Ramos (cell line): ENCODE measurements around the gene STKLD1.
"Not testable (repeated sequence)": the region's sequence is repeated elsewhere in the genome, so short reads cannot be mapped to it uniquely, and the experiment has no call there.

ENCODE experiments used
- in situ Hi-C: fragments of 300-500 bp; cut with MboI; formaldehyde crosslinking; loops from one replicate; pipeline ENCODE4 v1.14.3; 2022; ENCODE audit warnings: low sequenced_read_pairs; ENCODE audit not compliant: unreplicated experiment

The STKLD1 gene

GRCh38 chr9:133375724-133376654 lies at the start of gene STKLD1, which contains the start of gene SURF4:
Gene STKLD1, plus strand, starts transcription at chr9:133376366. Its CDS starts 108 bp downstream, at chr9:133376474.
Gene SURF4, minus strand, starts transcription at chr9:133376060. Its CDS starts 91 bp downstream, at chr9:133375969.
- in situ Hi-C loops = no loop called here

- in situ Hi-C loops = not testable (repeated sequence)
Measured at GRCh38 chr9:133327021-133327420, 49.1 kb upstream of the STKLD1 start.

- in situ Hi-C loops = no loop called here
Measured at GRCh38 chr9:133327834-133328484, 48.2 kb upstream of the STKLD1 start.

GRCh38 chr9:133329306-133330156 lies 46.6 kb upstream of the STKLD1 start:
- in situ Hi-C loops = not testable (repeated sequence)

- in situ Hi-C loops = no loop called here
Measured at GRCh38 chr9:133331221-133331620, 44.9 kb upstream of the STKLD1 start.

GRCh38 chr9:133331641-133332380 lies 44.4 kb upstream of the STKLD1 start:
- in situ Hi-C loops = no loop called here

- in situ Hi-C loops = no loop called here
Measured at GRCh38 chr9:133332381-133332730, 43.8 kb upstream of the STKLD1 start.

- in situ Hi-C loops = no loop called here
Measured at GRCh38 chr9:133333011-133333410, 43.2 kb upstream of the STKLD1 start.

GRCh38 chr9:133333566-133333965 lies 42.6 kb upstream of the STKLD1 start:
- in situ Hi-C loops = no loop called here

- in situ Hi-C loops = no loop called here
Measured at GRCh38 chr9:133334161-133334560, 42.0 kb upstream of the STKLD1 start.

- in situ Hi-C loops = not testable (repeated sequence)
Measured at GRCh38 chr9:133334888-133335287, 41.3 kb upstream of the STKLD1 start.

- in situ Hi-C loops = no loop called here
Measured at GRCh38 chr9:133335924-133336811, 40.0 kb upstream of the STKLD1 start, which contains the start of gene SURF6. Gene SURF6, minus strand, starts transcription at chr9:133336188. Its CDS starts 56 bp downstream, at chr9:133336132.

- in situ Hi-C loops = no loop called here
Measured at GRCh38 chr9:133339641-133340040, 36.5 kb upstream of the STKLD1 start.

GRCh38 chr9:133340256-133340655 lies 35.9 kb upstream of the STKLD1 start:
- in situ Hi-C loops = no loop called here

- in situ Hi-C loops = no loop called here
Measured at GRCh38 chr9:133340916-133341315, 35.2 kb upstream of the STKLD1 start.

- in situ Hi-C loops = no loop called here
Measured at GRCh38 chr9:133341369-133342068, 34.6 kb upstream of the STKLD1 start.

GRCh38 chr9:133342069-133342406 lies 34.1 kb upstream of the STKLD1 start:
- in situ Hi-C loops = no loop called here

- in situ Hi-C loops = no loop called here
Measured at GRCh38 chr9:133342570-133342969, 33.6 kb upstream of the STKLD1 start.
